ENCODE measurements around the gene KRTAP11-1.

Gene KRTAP11-1

GRCh38 chr21:30882866-30883597 lies 1.7 kb upstream of the KRTAP11-1 start:
- Histone ChIP-seq H3K4me3 (ENCODE audit: severe bottlenecking) (no peak overlapping the region), H3K36me3 (ENCODE audit: low read depth) (no peaks in the 10 kb centered on the region), H3K9me3 (ENCODE audit: severe bottlenecking) (no peaks in the 10 kb centered on the region), H3K27ac (ENCODE audit: poor library complexity, severe bottlenecking) (no peak overlapping the region), H3K4me1 (ENCODE audit: insufficient read depth, poor library complexity, severe bottlenecking) (no peaks in the 10 kb centered on the region), H3K27me3 (ENCODE audit: insufficient read depth, poor library complexity, severe bottlenecking) (no peaks in the 10 kb centered on the region)
- TF ChIP-seq CTCF (IDR thresholded peaks at IDR 0.05; ENCODE audit: poor library complexity, severe bottlenecking): no peak
- DNase-seq (ENCODE audit: low spot score): no peak
- ATAC-seq (ENCODE audit: low read depth): peak; percentile 79

DNA sequence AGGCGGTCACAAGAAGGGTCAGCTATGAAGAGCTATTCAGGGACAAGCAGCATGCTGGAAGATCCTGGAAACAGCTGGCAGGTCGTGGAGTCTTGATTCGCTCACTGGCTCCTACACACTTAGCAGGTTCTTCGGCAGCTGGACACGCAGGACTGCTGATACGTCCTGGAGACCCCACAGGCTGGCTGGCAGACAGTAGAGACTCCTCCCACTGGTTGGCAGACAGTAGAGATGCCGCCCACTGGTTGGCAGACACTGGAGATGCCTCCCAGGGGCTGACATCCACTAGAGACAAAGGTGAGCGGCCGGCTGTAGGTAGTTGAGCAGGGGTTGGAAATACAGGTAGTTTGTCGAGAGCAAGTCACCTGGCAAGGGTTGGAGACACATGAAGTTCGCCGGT lies 466 bp downstream of the KRTAP11-1 start:
- H3K27me3 ChIP-seq (ENCODE audit: insufficient read depth, poor library complexity, severe bottlenecking): no peaks in the 10 kb centered on the region
- H3K9me3 ChIP-seq (ENCODE audit: severe bottlenecking): no peaks in the 10 kb centered on the region
- no peak overlapping the region for H3K4me3 ChIP-seq (ENCODE audit: severe bottlenecking)
- DNase-seq (ENCODE audit: low spot score): no peak
- no peaks in the 10 kb centered on the region for H3K4me1 ChIP-seq (ENCODE audit: insufficient read depth, poor library complexity, severe bottlenecking)
- no peak for TF ChIP-seq CTCF (IDR thresholded peaks at IDR 0.05; ENCODE audit: poor library complexity, severe bottlenecking)
- no peak overlapping the region for H3K27ac ChIP-seq (ENCODE audit: poor library complexity, severe bottlenecking)
- no peak for ATAC-seq (ENCODE audit: low read depth)
- no peaks in the 10 kb centered on the region for H3K36me3 ChIP-seq (ENCODE audit: low read depth)

GRCh38 chr21:30874526-30874925 lies 6.9 kb downstream of the KRTAP11-1 start:
- TF ChIP-seq CTCF (IDR thresholded peaks at IDR 0.05; ENCODE audit: poor library complexity, severe bottlenecking): no peak
- no peak for DNase-seq (ENCODE audit: low spot score)
- no peaks in the 10 kb centered on the region for H3K4me1 ChIP-seq (ENCODE audit: insufficient read depth, poor library complexity, severe bottlenecking)
- no peak for ATAC-seq (ENCODE audit: low read depth)
- no peaks in the 10 kb centered on the region for H3K36me3 ChIP-seq (ENCODE audit: low read depth)
- H3K9me3 ChIP-seq (ENCODE audit: severe bottlenecking): no peaks in the 10 kb centered on the region
- no peak overlapping the region for H3K27ac ChIP-seq (ENCODE audit: poor library complexity, severe bottlenecking)
- H3K27me3 ChIP-seq (ENCODE audit: insufficient read depth, poor library complexity, severe bottlenecking): no peaks in the 10 kb centered on the region
- H3K4me3 ChIP-seq (ENCODE audit: severe bottlenecking): no peak overlapping the region

GRCh38 chr21:30847627-30848500 lies 33.5 kb downstream of the KRTAP11-1 start:
- no peaks in the 10 kb centered on the region for H3K9me3 ChIP-seq (ENCODE audit: severe bottlenecking)
- no peaks in the 10 kb centered on the region for H3K4me1 ChIP-seq (ENCODE audit: insufficient read depth, poor library complexity, severe bottlenecking)
- no peak for TF ChIP-seq CTCF (IDR thresholded peaks at IDR 0.05; ENCODE audit: poor library complexity, severe bottlenecking)
- no peaks in the 10 kb centered on the region for H3K36me3 ChIP-seq (ENCODE audit: low read depth)
- DNase-seq (ENCODE audit: low spot score) (no peak), ATAC-seq (ENCODE audit: low read depth) (no peak)
- H3K27ac ChIP-seq (ENCODE audit: poor library complexity, severe bottlenecking): no peak overlapping the region
- no peak overlapping the region for H3K4me3 ChIP-seq (ENCODE audit: severe bottlenecking)
- no peaks in the 10 kb centered on the region for H3K27me3 ChIP-seq (ENCODE audit: insufficient read depth, poor library complexity, severe bottlenecking)

Data from RWPE2 (cell line).